H1 (cell line): Measurements from ENCODE around the gene RUSF1. TPM values are rescaled to one million over a fixed set of nuclear protein-coding genes. Genes with fewer than 3 reads are reported as not detected.

Experiments
- CTCF ChIA-PET: fragments of 300-600 bp; sonication (Branson Sonifier 250); formaldehyde crosslinking; loops from one replicate; lab custom pipeline; 2021; ENCODE audit not compliant: partially characterized antibody; lab: Charles Lee
- POLR2A ChIA-PET: fragments of 300-600 bp; sonication (Branson Sonifier 250); formaldehyde crosslinking; loops from one replicate; lab custom pipeline; 2021; ENCODE audit warnings: inconsistent platforms; ENCODE audit not compliant: partially characterized antibody; lab: Charles Lee
- DNase-seq, 2 experiments: peaks; one replicate each; pipeline versions ENCODE4 v3.0.0 to v3.0.0-alpha.2; 2010 to 2022; ENCODE audit warnings: low spot score in 2 of 2, low read depth in 1 of 2, mixed read lengths in 1 of 2
- FAIRE-seq: peaks from 2 replicates; lab custom pipeline; 2011; peaks lifted over from hg19 to GRCh38; lab: Jason Lieb, UNC
- H2AFZ ChIP-seq: 2 replicates; pipeline ENCODE4 v1.8.1; 2012; ENCODE audit warnings: low read length, inconsistent platforms
- H2AK5ac ChIP-seq: 2 replicates; pipeline ENCODE4 v1.6.1; 2013; ENCODE audit warnings: low read depth, low read length
- H2BK120ac ChIP-seq: replicated peaks from 2 replicates; pipeline ENCODE3; 2013; ENCODE audit warnings: low read depth, low read length, inconsistent platforms
- H2BK12ac ChIP-seq: 2 replicates; pipeline ENCODE4 v1.6.1; 2013; ENCODE audit warnings: low read depth, low read length
- H2BK15ac ChIP-seq: 2 replicates; pipeline ENCODE4 v1.6.1; 2013; ENCODE audit warnings: low read length
- H2BK20ac ChIP-seq: 2 replicates; pipeline ENCODE4 v1.6.1; 2013; ENCODE audit warnings: low read length
- H2BK5ac ChIP-seq: 2 replicates; pipeline ENCODE4 v1.6.1; 2013; ENCODE audit warnings: low read depth, low read length
- H3K14ac ChIP-seq: 2 replicates; pipeline ENCODE4 v1.6.1; 2013; ENCODE audit warnings: inconsistent platforms; ENCODE audit not compliant: insufficient read length
- H3K18ac ChIP-seq: 2 replicates; pipeline ENCODE4 v1.6.1; 2013; ENCODE audit warnings: low read length; ENCODE audit errors: extremely low read depth
- H3K23ac ChIP-seq: 2 replicates; pipeline ENCODE4 v1.6.1; 2013; ENCODE audit warnings: inconsistent platforms; ENCODE audit not compliant: insufficient read length
- H3K23me2 ChIP-seq: 2 replicates; pipeline ENCODE4 v1.6.1; 2013; ENCODE audit warnings: low read depth, low read length
- H3K27ac ChIP-seq: 2 replicates; pipeline ENCODE4 v1.6.1; 2011; ENCODE audit warnings: low read depth, low read length, inconsistent platforms
- H3K27me3 ChIP-seq, 4 experiments: replicated peaks in 1 of 4; 1 replicate in 1 of 4; 2 replicates in 3 of 4; pipeline versions ENCODE4 v1.6.1 to v1.8.1; 2011 to 2013; ENCODE audit warnings: low read length in 3 of 4, mild to moderate bottlenecking in 3 of 4, inconsistent platforms in 2 of 4, mixed read lengths in 2 of 4, moderate library complexity in 1 of 4; ENCODE audit not compliant: control insufficient read depth in 3 of 4, insufficient read depth in 3 of 4; ENCODE audit errors: extremely low read depth in 1 of 4
- H3K36me3 ChIP-seq, 4 experiments: 2 replicates each; pipeline versions ENCODE4 v1.6.1 to v1.8.1; 2011 to 2013; ENCODE audit warnings: mild to moderate bottlenecking in 4 of 4, low read length in 3 of 4, moderate library complexity in 2 of 4, control low read depth in 1 of 4, inconsistent platforms in 1 of 4; ENCODE audit not compliant: insufficient read depth in 4 of 4, control insufficient read depth in 2 of 4
- H3K4ac ChIP-seq: replicated peaks from 2 replicates; pipeline ENCODE3; 2013; ENCODE audit warnings: low read length, low read depth, mixed read lengths, inconsistent platforms; ENCODE audit not compliant: insufficient read length
- H3K4me1 ChIP-seq, 4 experiments: replicated peaks in 1 of 4; 1 replicate in 1 of 4; 2 replicates in 3 of 4; pipeline versions ENCODE4 v1.6.1 to v1.8.1; 2011 to 2013; ENCODE audit warnings: low read length in 3 of 4, inconsistent platforms in 2 of 4, mixed read lengths in 1 of 4; ENCODE audit not compliant: insufficient read depth in 4 of 4, control insufficient read depth in 3 of 4
- H3K4me2 ChIP-seq, 2 experiments: 2 replicates each; pipeline versions ENCODE4 v1.6.1 to v1.8.1; 2011 to 2013; ENCODE audit warnings: low read depth in 2 of 2, low read length in 2 of 2, control low read depth in 1 of 2, inconsistent platforms in 1 of 2, mild to moderate bottlenecking in 1 of 2; ENCODE audit not compliant: insufficient read depth in 1 of 2
- H3K4me3 ChIP-seq, 4 experiments: fragments of 200-600, 300-600 bp in 1 of 4; sonication (generic), shearing (Covaris generic), sonication (Bioruptor Twin) in 1 of 4; 2 replicates each; pipeline versions ENCODE4 v1.5.1 to v1.8.1; 2011 to 2016; ENCODE audit warnings: low read length in 4 of 4, low read depth in 3 of 4, control low read depth in 2 of 4, inconsistent platforms in 2 of 4, mild to moderate bottlenecking in 2 of 4, mixed read lengths in 1 of 4, moderate library complexity in 1 of 4; ENCODE audit not compliant: insufficient read depth in 2 of 4; ENCODE audit errors: extremely low read depth in 1 of 4
- H3K56ac ChIP-seq: replicated peaks from 2 replicates; pipeline ENCODE3; 2013; ENCODE audit warnings: low read depth, mild to moderate bottlenecking, mixed read lengths, low read length, inconsistent platforms; ENCODE audit not compliant: insufficient read length
- H3K79me1 ChIP-seq: 2 replicates; pipeline ENCODE4 v1.6.1; 2013; ENCODE audit warnings: low read depth, low read length, control low read depth
- H3K79me2 ChIP-seq, 2 experiments: 2 replicates each; pipeline versions ENCODE4 v1.6.1 to v1.8.1; 2012 to 2013; ENCODE audit warnings: low read length in 2 of 2, mild to moderate bottlenecking in 2 of 2, inconsistent platforms in 1 of 2; ENCODE audit not compliant: insufficient read depth in 2 of 2, control insufficient read depth in 1 of 2
- H3K9ac ChIP-seq, 4 experiments: replicated peaks in 1 of 4; 1 replicate in 1 of 4; 2 replicates in 3 of 4; pipeline versions ENCODE4 v1.6.1 to v1.8.1; 2011 to 2013; ENCODE audit warnings: low read depth in 3 of 4, low read length in 3 of 4, control low read depth in 2 of 4, mild to moderate bottlenecking in 2 of 4, moderate library complexity in 2 of 4, inconsistent platforms in 1 of 4; ENCODE audit errors: extremely low read depth in 1 of 4
- H3K9me3 ChIP-seq, 2 experiments: 2 replicates each; pipeline versions ENCODE4 v1.6.1 to v1.8.1; 2012 to 2013; ENCODE audit warnings: mild to moderate bottlenecking in 2 of 2, moderate library complexity in 2 of 2, control low read depth in 1 of 2, inconsistent platforms in 1 of 2, low read depth in 1 of 2, low read length in 1 of 2, mixed read lengths in 1 of 2; ENCODE audit not compliant: insufficient read depth in 2 of 2
- H4K20me1 ChIP-seq, 2 experiments: replicated peaks in 1 of 2; 2 replicates each; pipeline versions ENCODE3 to v1.8.1; 2011 to 2013; ENCODE audit warnings: inconsistent platforms in 2 of 2, low read length in 2 of 2, mild to moderate bottlenecking in 1 of 2; ENCODE audit not compliant: insufficient read depth in 2 of 2, control insufficient read depth in 1 of 2
- H4K5ac ChIP-seq: 2 replicates; pipeline ENCODE4 v1.6.1; 2013; ENCODE audit warnings: low read length, low read depth, mixed read lengths, inconsistent platforms; ENCODE audit not compliant: insufficient read length
- H4K8ac ChIP-seq: 2 replicates; pipeline ENCODE4 v1.8.0; 2013; ENCODE audit warnings: mild to moderate bottlenecking, moderate library complexity, low read length, inconsistent platforms; ENCODE audit not compliant: insufficient read depth; ENCODE audit errors: extremely low read depth
- H4K91ac ChIP-seq: replicated peaks from 2 replicates; pipeline ENCODE3; 2013; ENCODE audit warnings: low read length, mixed read lengths, inconsistent platforms; ENCODE audit not compliant: insufficient read length
- ASH2L ChIP-seq: fragments of 200-600, 300-600 bp; sonication (generic); IDR thresholded peaks from one replicate; pipeline ENCODE4 v1.7.1; 2017; ENCODE audit warnings: low read length
- CBX8 ChIP-seq: fragments of 300-800, 300-1000 bp; sonication (generic); IDR thresholded peaks from 2 replicates; pipeline ENCODE4 v1.7.1; 2016; ENCODE audit warnings: low read depth, low read length, borderline replicate concordance
- CREB1 ChIP-seq: IDR thresholded peaks from 2 replicates; pipeline ENCODE4 v1.6.1; 2012; ENCODE audit warnings: inconsistent platforms
- CTBP2 ChIP-seq: IDR thresholded peaks from 2 replicates; pipeline ENCODE4 v1.7.0; 2011; ENCODE audit warnings: borderline replicate concordance, mild to moderate bottlenecking, moderate library complexity, mixed read lengths, low read length; ENCODE audit not compliant: insufficient read depth, insufficient read length
- EZH2 ChIP-seq: fragments of 200-600 bp; sonication (generic); IDR thresholded peaks from 2 replicates; pipeline ENCODE4 v1.7.1; 2012; ENCODE audit warnings: low read depth, mild to moderate bottlenecking, moderate library complexity, low read length, inconsistent platforms; ENCODE audit not compliant: severe bottlenecking
- GTF2F1 ChIP-seq: IDR thresholded peaks from 2 replicates; pipeline ENCODE4 v1.6.1; 2012; ENCODE audit warnings: low read depth, low read length, improper control_type of control experiment, borderline replicate concordance
- NRF1 ChIP-seq: IDR thresholded peaks from 2 replicates; pipeline ENCODE4 v1.6.1; 2011; ENCODE audit warnings: mild to moderate bottlenecking, low read depth, low read length, improper control_type of control experiment
- POU5F1 ChIP-seq: IDR thresholded peaks from 2 replicates; pipeline ENCODE4 v1.6.1; 2011; ENCODE audit warnings: low read depth, mild to moderate bottlenecking, low read length, moderate library complexity
- RNF2 ChIP-seq: fragments of 200-900, 300-1000 bp; sonication (generic); IDR thresholded peaks from 2 replicates; pipeline ENCODE4 v1.7.1; 2016; ENCODE audit warnings: borderline replicate concordance, low read depth, mild to moderate bottlenecking, antibody characterized with exemption, low read length; ENCODE audit not compliant: poor library complexity, severe bottlenecking; ENCODE audit errors: missing control alignments
- SAP30 ChIP-seq: fragments of 300-600 bp; sonication (generic); IDR thresholded peaks from 2 replicates; pipeline ENCODE4 v1.7.1; 2012; ENCODE audit warnings: low read length, moderate library complexity, mild to moderate bottlenecking, inconsistent platforms; ENCODE audit not compliant: insufficient read depth, insufficient replicate concordance
- SIX5 ChIP-seq: IDR thresholded peaks from 2 replicates; pipeline ENCODE4 v1.6.1; 2011; ENCODE audit warnings: mild to moderate bottlenecking, low read depth, low read length
- SP4 ChIP-seq: IDR thresholded peaks from 2 replicates; pipeline ENCODE4 v1.6.1; 2012; ENCODE audit warnings: low read length, inconsistent platforms
- SRF ChIP-seq: IDR thresholded peaks from 2 replicates; pipeline ENCODE4 v1.6.1; 2011; ENCODE audit warnings: mild to moderate bottlenecking, low read depth, low read length, moderate library complexity
- TAF7 ChIP-seq: optimal IDR thresholded peaks from 2 replicates; pipeline ENCODE3; 2011; ENCODE audit warnings: low read depth, mild to moderate bottlenecking, inconsistent platforms, low read length, moderate library complexity, borderline replicate concordance
- WGBS, 2 experiments: shearing (Covaris generic) in 1 of 2; methylation state at CpG; one replicate each; pipeline versions ENCODE4 v1.1.6 to v1.1.7; 2013 to 2015; ENCODE audit warnings: low lambda C conversion rate in 2 of 2, mixed read lengths in 2 of 2, inconsistent platforms in 1 of 2, low coverage in 1 of 2, missing lambda C conversion rate in 1 of 2; ENCODE audit not compliant: insufficient replicate concordance in 2 of 2, insufficient coverage in 1 of 2, insufficient read length in 1 of 2; ENCODE audit errors: extremely low coverage in 1 of 2, missing lambda C conversion rate in 1 of 2; 5-methylcytosine and 5-hydroxymethylcytosine counted together
- polyA plus RNA-seq, 7 experiments: library from polyadenylated mRNA; depleted of rRNA in 3 of 7; stranded (reverse) in 5 of 7; unstranded in 2 of 7; fragments of >200 nt in 5 of 7; fragments of 200-250 nt in 2 of 7; gene quantifications; 1 replicate in 5 of 7; 2 replicates in 1 of 7; 4 replicates in 1 of 7; pipeline versions ENCODE4 v1.2.1 to v1.2.3, GENCODE V29; 2011 to 2013; ENCODE audit warnings: missing spikeins in 2 of 7, mixed read lengths in 2 of 7
- total RNA-seq: library from RNA; stranded (reverse); fragmentation: NEBNext Ultra II Directional; extraction: Animal tissue kit (Norgen Biotek cat#: 25700); gene quantifications from 2 replicates; pipeline ENCODE4 v1.2.1, GENCODE V29; 2021

RUSF1 gene
- total and polyA plus RNA-seq, 2 of the 8 experiments (the other 6 are each of a cell fraction or from before 2014, with no cell fraction given) = 22.5 to 33.7 TPM

- H4K91ac ChIP-seq = no peak overlapping the region
- DNase-seq = no peak
- 0 out of 2 replicates have a peak overlapping the region, but pooled peaks have one; percentile 65 for H2AK5ac ChIP-seq
- H4K8ac ChIP-seq = no peak overlapping the region
- no peak overlapping the region for H3K23ac ChIP-seq
- H3K36me3 ChIP-seq = no peaks in the 10 kb centered on the region
- H2BK120ac ChIP-seq = no peak overlapping the region
- peak overlapping the region; percentile 80; the same call in 1 of the 2 replicates for H2BK12ac ChIP-seq
- H3K18ac ChIP-seq = no peak overlapping the region
- no peak overlapping the region for H2AFZ ChIP-seq
- peaks cover 0 to 4% of the 10 kb centered on the region in 2 experiments; a peak in 2 of 4 replicates for H3K9me3 ChIP-seq
- FAIRE-seq = no peak
- CTCF ChIA-PET = no interaction called here
- no peaks in the 10 kb centered on the region for H3K79me2 ChIP-seq
- H3K27me3 ChIP-seq = peaks cover 5 to 31% (median 24%) of the 10 kb centered on the region in 4 experiments
- no peak overlapping the region for H3K14ac ChIP-seq
- no peak overlapping the region for H2BK5ac ChIP-seq
- H3K27ac ChIP-seq = no peak overlapping the region
- no peak overlapping the region for H3K56ac ChIP-seq
- H2BK20ac ChIP-seq = no peak overlapping the region
- H4K20me1 ChIP-seq = no peaks in the 10 kb centered on the region
- POLR2A ChIA-PET = interaction anchor here (5.1 kb wide), 1 partner anchor 25 kb away, joined by 27 read pairs; the partner anchor contains the start of gene RUSF1
- no peak overlapping the region for H2BK15ac ChIP-seq
- no peaks in the 10 kb centered on the region for H3K79me1 ChIP-seq
- peaks cover 9% of the 10 kb centered on the region; the same call in 1 of the 2 replicates for H3K23me2 ChIP-seq
- peaks cover 6 to 14% (median 8%) of the 10 kb centered on the region in 4 experiments for H3K4me1 ChIP-seq
- no peak overlapping the region for H3K9ac ChIP-seq
- H3K4me3 ChIP-seq = no peak overlapping the region
- 80% methylated on average over 2 of the region's 2 CpGs; no CpG with 5 or more reads in 1 of the 2 experiments for WGBS, 2 experiments
- no peak overlapping the region for H4K5ac ChIP-seq
- H3K4ac ChIP-seq = no peak overlapping the region
- H3K4me2 ChIP-seq = no peak overlapping the region
- no peak for TF ChIP-seq GTF2F1
- no peak for TF ChIP-seq RNF2
- TF ChIP-seq SP4 = no peak
- no peak for TF ChIP-seq ASH2L
- no peak for TF ChIP-seq CBX8
- TF ChIP-seq TAF7 = no peak
- TF ChIP-seq SRF = no peak
- no peak for TF ChIP-seq NRF1
- TF ChIP-seq POU5F1 = no peak
- no peak for TF ChIP-seq SIX5
- TF ChIP-seq CREB1 = no peak
- TF ChIP-seq EZH2 = no peak
- TF ChIP-seq CTBP2 = no peak
- no peak for TF ChIP-seq SAP30
Measured at GRCh38 chr16:31532120-31532519, 23.9 kb upstream of the RUSF1 start.
